ENCODE data around the gene NCOA7. TPM values are rescaled to one million over a fixed set of nuclear protein-coding genes. Genes with fewer than 3 reads are reported as not detected.

NCOA7 gene
- total and polyA plus RNA-seq, 9 of the 15 experiments (the other 6 are each of a cell fraction or from before 2014, with no cell fraction given): 5.8 to 14.6 (median 9.3) TPM

GRCh38 chr6:125766641-125767040 is 24.1 kb upstream of the NCOA7 start:
- no peak for FAIRE-seq
- no peak for TF ChIP-seq CCNT2 (IDR thresholded peaks at IDR 0.05; ENCODE audit: borderline replicate concordance, extremely low read depth, insufficient read length, low read depth, low read length)
- TF ChIP-seq XRCC4 (IDR thresholded peaks at IDR 0.05; ENCODE audit: extremely low read depth, insufficient read depth, insufficient read length): no peak
- TF ChIP-seq BHLHE40 (IDR thresholded peaks at IDR 0.05; ENCODE audit: low read length): no peak
- no peak for TF ChIP-seq ETV6 (IDR thresholded peaks at IDR 0.05; ENCODE audit: borderline replicate concordance in 1 of 2, low read depth in 2 of 2, low read length in 1 of 2)
- TF ChIP-seq ETV6 (CRISPR knock-in tag; IDR thresholded peaks at IDR 0.05; ENCODE audit: borderline replicate concordance): no peak

More at GRCh38 chr6:125766641-125767040, 24.1 kb upstream of the NCOA7 start:
- peaks cover 4% of the 10 kb centered on the region in 2 experiments; a peak in 3 of 5 replicates for H3K4me1 ChIP-seq (replicated peaks in 1 of 2; ENCODE audit: control insufficient read depth in 2 of 2, insufficient read depth in 2 of 2, low read length in 2 of 2)
- H3K9me3 ChIP-seq (replicated peaks; ENCODE audit: control insufficient read depth, insufficient read depth, low read depth, low read length): no peaks in the 10 kb centered on the region
- DNase-seq (ENCODE audit: extremely low read depth in 1 of 4, low spot score in 3 of 4): no peak
- H3K36me3 ChIP-seq (ENCODE audit: control insufficient read depth, insufficient read depth, low read length): no peaks in the 10 kb centered on the region
- intact Hi-C loops (cut with micrococcal nuclease): loop anchor here (10.0 kb wide), 1 partner anchor 612 kb away; the partner anchor contains the start of gene TPD52L1
- no peak overlapping the region for H3K27ac ChIP-seq (ENCODE audit: extremely low read depth, low read depth, low read length)
- ATAC-seq: no peak
- in situ Hi-C loops (cut with MboI): loop anchor here (25.0 kb wide), 1 partner anchor 604 kb away; the partner anchor contains the start of gene TPD52L1
- H3K4me2 ChIP-seq (ENCODE audit: insufficient read depth, low read length): no peak overlapping the region
- WGBS (ENCODE audit: insufficient coverage, low coverage, missing lambda C conversion rate): 0% methylated on average over 4 of the region's 4 CpGs
- H3K27me3 ChIP-seq (ENCODE audit: control insufficient read depth in 2 of 2, insufficient read depth in 2 of 2, low read length in 2 of 2): peaks cover 2 to 6% of the 10 kb centered on the region in 2 experiments; a peak in 3 of 5 replicates
- H2AFZ ChIP-seq (ENCODE audit: low read depth, low read length): no peak overlapping the region
- BruUV-seq (replicated peaks): no TSS peak
- no peaks in the 10 kb centered on the region for H3K9me1 ChIP-seq (ENCODE audit: control insufficient read depth, insufficient read depth, low read length)
- H3K4me3 ChIP-seq: no peak overlapping the region
- CTCF ChIA-PET (ENCODE audit: low intra/inter-chr PET ratio): interaction anchor here (0.6 kb wide), 1 partner anchor 94 kb away, joined by 3 read pairs; no protein-coding TSS in a partner anchor
- POLR2A ChIA-PET: interaction anchor here (0.5 kb wide), 1 partner anchor 522 kb away, joined by 3 read pairs; no protein-coding TSS in a partner anchor
- H3K9ac ChIP-seq (ENCODE audit: insufficient read depth in 1 of 2, low read depth in 2 of 2, low read length in 2 of 2): no peak overlapping the region
- H3K79me2 ChIP-seq (ENCODE audit: control insufficient read depth, insufficient read depth, low read length): no peaks in the 10 kb centered on the region
- H4K20me1 ChIP-seq (replicated peaks; ENCODE audit: control insufficient read depth, insufficient read depth, low read length): no peaks in the 10 kb centered on the region
